RPMI7951 (cell line): ENCODE results near the gene LDLRAD4. TPM values are rescaled to one million over a fixed set of nuclear protein-coding genes. Genes with fewer than 3 reads are reported as not detected.

ENCODE experiments used
- DNase-seq: peaks from one replicate; pipeline ENCODE4 v3.0.0-alpha.2; 2012; ENCODE audit warnings: low read depth
- total RNA-seq: library from RNA; depleted of rRNA; stranded (reverse); fragments of >200 nt; shearing (Covaris generic); gene quantifications from 2 replicates; pipeline ENCODE4 v1.2.3, GENCODE V29; 2014

The LDLRAD4 gene
- total RNA-seq, 1 experiment from 2014 or later = 0.24 TPM

GRCh38 chr18:13613099-13613498, 394.5 kb downstream of the LDLRAD4 start:
- DNase-seq = no peak

DNA sequence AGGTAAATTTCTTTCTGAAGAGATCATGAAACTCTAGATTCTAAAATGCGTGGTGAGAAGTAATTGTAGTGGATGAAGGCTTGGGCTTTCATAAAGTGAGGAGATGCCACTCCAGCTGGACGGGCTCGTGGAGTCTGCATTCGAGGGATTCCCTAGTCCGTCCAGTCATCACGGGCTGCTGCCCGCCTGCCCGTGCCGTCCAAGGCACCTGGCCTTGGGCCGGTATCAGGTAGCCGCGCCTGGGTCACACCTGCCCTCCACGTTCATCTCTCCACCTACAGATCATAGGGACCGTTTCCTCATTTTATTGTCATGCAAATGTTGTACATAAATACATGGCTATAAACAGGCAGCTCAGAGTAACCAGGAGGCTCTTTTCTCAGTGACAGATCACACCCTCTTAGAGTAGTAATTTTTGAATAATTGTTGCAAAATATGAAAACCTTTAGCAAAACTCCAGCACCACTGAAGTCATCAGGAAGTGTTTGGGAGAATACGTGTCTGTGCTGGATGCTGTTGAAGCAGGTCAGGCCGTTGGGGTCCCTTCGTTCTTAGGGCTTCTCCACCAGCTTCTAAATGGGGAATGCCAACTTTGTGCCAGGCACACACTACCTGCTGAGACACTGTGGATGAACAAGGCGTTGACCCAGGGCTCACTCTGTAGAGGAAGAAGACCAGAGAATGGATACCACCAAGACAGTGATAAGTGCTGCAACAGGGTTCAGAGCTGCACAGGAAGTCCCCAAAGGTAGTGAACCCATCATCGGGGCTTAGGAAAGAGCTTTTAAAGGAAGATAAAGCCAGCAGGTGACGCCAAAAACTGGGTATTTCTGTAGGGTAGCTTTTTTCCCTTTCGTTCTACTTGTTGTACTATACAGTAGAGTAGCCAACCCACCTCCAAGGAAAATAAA, 395.3 kb downstream of the LDLRAD4 start:
- no peak for DNase-seq

DNA sequence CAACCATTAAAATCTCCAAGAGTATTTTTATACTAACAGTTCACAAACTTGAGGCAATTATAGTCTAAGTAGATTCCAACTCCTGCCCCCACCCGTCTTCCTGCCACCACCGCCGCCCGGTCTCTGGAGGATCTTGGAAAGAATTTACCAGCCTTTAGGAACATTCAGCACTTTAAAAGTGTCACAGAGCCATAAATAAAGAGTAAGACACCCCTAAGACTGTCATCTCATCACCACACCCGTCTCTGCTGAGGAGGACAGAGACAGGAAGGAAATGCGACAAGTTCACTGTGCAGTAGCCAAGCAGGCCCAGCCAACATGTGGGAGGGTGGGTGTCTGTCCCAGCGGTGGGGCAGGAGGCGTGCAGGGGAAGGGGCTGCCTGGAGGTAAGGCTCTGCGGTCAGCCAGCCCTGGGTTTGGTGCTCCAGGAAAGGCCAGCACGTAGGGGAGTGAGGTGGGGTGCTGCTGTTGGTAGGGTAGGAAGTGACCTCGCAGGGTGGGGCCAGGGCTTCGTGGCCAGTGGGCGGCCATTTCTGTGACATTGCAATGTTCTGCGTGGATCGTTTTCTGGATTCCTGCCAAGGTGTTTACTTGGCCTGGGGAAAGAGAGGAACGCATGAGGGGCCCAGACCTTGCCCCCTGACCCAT, 396.2 kb downstream of the LDLRAD4 start:
- no peak for DNase-seq

- no peak for DNase-seq
These were observed 396.9 kb downstream of the LDLRAD4 start for GRCh38 chr18:13615432-13615861.

DNA sequence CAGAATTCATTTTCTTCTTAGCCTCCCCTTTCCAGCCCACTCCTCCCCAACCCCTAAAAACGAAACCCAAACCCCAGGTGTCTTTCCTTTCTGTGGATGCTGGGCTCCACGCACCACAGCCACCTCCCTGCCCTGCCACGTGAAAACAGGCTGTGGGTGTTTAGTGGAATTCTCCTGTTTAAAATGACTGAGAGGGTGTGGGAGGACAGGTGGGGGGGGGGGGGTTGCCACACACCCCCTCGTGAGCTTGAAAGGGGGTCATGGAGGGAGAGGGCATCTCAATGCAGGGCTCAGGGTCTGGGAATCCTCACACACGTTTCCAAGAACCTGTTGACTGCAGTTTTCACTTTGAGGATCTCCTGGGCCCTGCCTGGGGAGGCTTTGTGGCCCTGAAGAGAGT, 397.5 kb downstream of the LDLRAD4 start:
- no peak for DNase-seq

GRCh38 chr18:13616525-13617035, 398.0 kb downstream of the LDLRAD4 start:
- no peak for DNase-seq

GRCh38 chr18:13617826-13618515, 399.4 kb downstream of the LDLRAD4 start:
- no peak for DNase-seq

- DNase-seq = no peak
These were observed 400.3 kb downstream of the LDLRAD4 start for GRCh38 chr18:13618760-13619438.

DNA sequence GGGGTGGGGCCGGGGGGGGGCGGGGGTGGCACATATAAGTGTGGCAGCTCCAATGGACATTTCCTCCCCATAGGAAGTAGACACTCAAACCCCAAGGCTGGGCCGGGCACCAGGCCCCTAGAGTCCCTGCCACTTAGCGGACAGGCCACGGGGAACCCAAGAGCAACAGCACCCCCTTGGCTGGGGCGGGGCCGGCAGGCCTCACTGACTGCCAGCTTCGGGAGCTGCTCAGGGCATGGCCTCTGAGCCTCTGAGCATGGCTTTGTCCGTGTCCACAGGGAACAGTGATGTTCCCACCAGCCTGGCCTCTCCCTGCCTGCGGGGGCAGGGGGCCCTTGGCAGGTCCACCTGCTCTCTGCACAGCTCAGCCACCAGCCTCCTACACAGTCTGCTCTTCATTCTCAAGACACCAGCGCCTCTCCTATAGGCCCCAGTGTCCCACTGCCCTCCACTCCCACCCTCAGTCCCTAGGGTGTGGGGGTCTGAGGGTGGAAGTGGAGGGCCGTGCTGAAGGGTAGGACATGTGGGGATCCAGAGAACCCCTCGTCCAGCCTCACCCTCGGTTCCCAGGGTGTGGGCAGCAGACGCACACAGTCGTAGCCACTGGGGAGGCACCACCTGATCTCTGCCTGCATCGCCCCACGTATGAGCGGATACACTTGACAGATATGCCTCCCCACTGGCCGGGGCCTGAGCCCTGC, 401.1 kb downstream of the LDLRAD4 start:
- DNase-seq = no peak

DNA sequence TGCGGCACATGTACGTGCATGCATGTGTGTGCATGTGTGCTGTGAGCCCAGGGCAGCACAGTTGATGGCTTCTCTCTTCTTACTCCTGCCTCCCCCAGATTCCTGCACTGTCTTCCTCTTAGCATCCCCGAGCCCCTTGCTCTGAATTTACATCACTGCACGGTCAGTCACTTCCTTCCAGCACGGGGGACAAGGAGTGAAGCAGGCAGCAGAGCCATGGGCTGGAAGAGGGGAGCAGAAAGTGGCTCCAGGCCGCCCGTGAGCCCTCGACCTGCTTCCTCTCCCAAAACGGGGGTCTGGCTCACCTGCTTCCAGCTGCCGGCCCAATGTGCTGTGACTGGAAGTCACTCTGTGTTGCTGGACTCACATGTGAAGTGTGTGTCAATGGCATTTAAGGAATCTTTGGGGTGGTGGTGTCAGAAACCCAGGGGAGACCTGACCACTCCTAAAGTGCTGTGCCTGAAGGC, 401.7 kb downstream of the LDLRAD4 start:
- DNase-seq = no peak

DNA sequence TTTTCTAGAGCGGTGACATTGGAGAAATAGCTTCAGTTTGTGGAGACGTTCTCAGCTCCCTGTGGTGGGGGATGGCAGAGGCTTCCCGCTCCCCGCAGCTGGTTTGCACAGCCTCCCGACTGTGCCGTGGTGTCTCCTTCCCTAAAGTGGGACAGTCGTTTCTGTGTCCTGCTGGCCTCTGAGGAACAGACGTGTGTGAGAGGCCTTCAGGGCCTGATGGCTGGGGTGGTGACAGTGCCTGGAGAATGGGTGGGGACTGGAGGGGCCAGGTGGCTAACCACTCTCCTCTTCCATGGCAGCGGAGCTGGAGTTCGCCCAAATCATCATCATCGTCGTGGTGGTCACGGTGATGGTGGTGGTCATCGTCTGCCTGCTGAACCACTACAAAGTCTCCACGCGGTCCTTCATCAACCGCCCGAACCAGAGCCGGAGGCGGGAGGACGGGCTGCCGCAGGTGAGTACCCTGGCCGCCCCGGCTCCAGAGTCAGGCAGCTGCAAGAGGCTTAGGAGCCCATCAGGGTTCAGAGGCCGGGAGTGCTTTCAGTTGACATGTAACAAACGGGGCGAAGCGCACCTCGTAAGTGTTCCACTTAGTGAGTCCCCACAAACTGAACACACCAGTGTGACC, 402.4 kb downstream of the LDLRAD4 start:
- DNase-seq = no peak

- no peak for DNase-seq
These were observed 402.9 kb downstream of the LDLRAD4 start for GRCh38 chr18:13621446-13621849.

- DNase-seq = no peak
These were observed 403.5 kb downstream of the LDLRAD4 start for GRCh38 chr18:13621886-13622619.

- DNase-seq = no peak
These were observed 404.2 kb downstream of the LDLRAD4 start for GRCh38 chr18:13622751-13623150.

GRCh38 chr18:13623348-13623747, 404.8 kb downstream of the LDLRAD4 start:
- DNase-seq = no peak

DNA sequence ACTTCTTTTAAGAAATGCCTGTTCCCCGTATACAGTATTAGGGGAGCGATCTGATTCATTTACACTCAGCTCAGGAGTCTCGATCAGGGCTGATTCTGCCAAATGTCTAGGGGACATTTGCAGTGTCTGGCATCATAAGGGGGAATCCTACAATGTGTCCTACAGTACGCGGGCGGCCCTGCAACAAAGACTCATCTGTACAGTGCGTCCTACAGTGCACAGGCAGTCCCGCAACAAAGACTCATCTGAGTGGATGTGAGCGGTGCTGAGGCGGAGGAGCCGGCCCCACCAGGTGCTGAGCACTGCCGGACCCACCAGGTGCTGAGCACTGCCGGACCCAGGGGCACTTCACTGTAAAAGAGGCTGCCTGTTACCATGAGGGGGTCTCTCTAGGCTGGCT, 405.3 kb downstream of the LDLRAD4 start:
- DNase-seq = no peak

GRCh38 chr18:13624563-13625237, 406.1 kb downstream of the LDLRAD4 start:
- DNase-seq = no peak

GRCh38 chr18:13625355-13625754, 406.8 kb downstream of the LDLRAD4 start:
- no peak for DNase-seq
